ENCODE data around the gene DMBT1.

DNA sequence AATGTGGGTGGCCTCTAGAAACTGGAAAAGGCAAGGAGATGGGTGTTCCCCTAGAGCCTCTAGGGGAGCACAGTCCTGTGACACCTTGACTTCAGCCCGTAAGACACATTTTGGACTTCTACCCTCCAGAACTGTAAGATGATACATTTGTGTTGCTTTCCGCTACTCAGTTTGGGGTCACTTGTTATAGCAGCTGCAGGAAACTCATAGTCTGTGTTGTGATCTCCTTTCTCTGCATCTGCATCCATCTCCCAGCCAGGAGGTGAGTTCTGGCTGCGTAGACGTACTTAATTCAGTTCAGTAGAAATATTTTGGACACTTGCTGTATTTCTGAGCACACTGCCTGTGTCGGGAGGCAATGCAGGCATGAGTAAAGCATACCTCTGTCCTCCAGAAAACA is 29.3 kb upstream of the DMBT1 start:
- TF ChIP-seq, protein P1, sequence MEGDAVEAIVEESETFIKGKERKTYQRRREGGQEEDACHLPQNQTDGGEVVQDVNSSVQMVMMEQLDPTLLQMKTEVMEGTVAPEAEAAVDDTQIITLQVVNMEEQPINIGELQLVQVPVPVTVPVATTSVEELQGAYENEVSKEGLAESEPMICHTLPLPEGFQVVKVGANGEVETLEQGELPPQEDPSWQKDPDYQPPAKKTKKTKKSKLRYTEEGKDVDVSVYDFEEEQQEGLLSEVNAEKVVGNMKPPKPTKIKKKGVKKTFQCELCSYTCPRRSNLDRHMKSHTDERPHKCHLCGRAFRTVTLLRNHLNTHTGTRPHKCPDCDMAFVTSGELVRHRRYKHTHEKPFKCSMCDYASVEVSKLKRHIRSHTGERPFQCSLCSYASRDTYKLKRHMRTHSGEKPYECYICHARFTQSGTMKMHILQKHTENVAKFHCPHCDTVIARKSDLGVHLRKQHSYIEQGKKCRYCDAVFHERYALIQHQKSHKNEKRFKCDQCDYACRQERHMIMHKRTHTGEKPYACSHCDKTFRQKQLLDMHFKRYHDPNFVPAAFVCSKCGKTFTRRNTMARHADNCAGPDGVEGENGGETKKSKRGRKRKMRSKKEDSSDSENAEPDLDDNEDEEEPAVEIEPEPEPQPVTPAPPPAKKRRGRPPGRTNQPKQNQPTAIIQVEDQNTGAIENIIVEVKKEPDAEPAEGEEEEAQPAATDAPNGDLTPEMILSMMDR (IDR thresholded peaks at IDR 0.05) = no peak
- no peak for TF ChIP-seq POLR2A (IDR thresholded peaks at IDR 0.05; ENCODE audit: low read depth)
- no peak for TF ChIP-seq POLR2AphosphoS5 (IDR thresholded peaks at IDR 0.05)
- no peak for TF ChIP-seq EP300 (IDR thresholded peaks at IDR 0.05)
